ENCODE data around the gene PROS1. TPM values are rescaled to one million over a fixed set of nuclear protein-coding genes. Genes with fewer than 3 reads are reported as not detected.

Gene PROS1
- total RNA-seq, 1 donor = 57.1 TPM

Small RNA genes lying within 50 kb of the gene (small RNA-seq; reads per million reads assigned to genes)
- gene RF00019 = not detected
- not detected for gene RNU6-488P
- not detected for gene RNU6-511P

Other genes with a start within 250 kb of the PROS1 start
- gene ARL13B, start 6.3 kb upstream of the PROS1 start, total RNA-seq (ENCODE audit: low replicate concordance) = 14.6 and 16.4 TPM in 2 replicates
- gene STX19, start 54.7 kb upstream of the PROS1 start, total RNA-seq (ENCODE audit: low replicate concordance) = not detected in 2 replicates
- gene DHFR2, start 89.0 kb upstream of the PROS1 start, total RNA-seq (ENCODE audit: low replicate concordance) = 3.7 and 6.9 TPM in 2 replicates
- gene NSUN3, start 89.2 kb upstream of the PROS1 start, total RNA-seq (ENCODE audit: low replicate concordance) = 16.4 and 17.8 TPM in 2 replicates